AG09319 (cell line): ENCODE data around the gene TBX2.

Experiments
- DNase-seq: peaks from one replicate; pipeline ENCODE4 v3.0.0-alpha.2; 2010; ENCODE audit warnings: low read depth; ENCODE audit errors: extremely low read depth
- CTCF ChIP-seq: IDR thresholded peaks from 2 replicates; pipeline ENCODE4 v1.5.1; 2011; ENCODE audit warnings: low read depth, mild to moderate bottlenecking, inconsistent platforms, low read length, moderate library complexity

The TBX2 gene

GRCh38 chr17:61360318-61360943, 39.2 kb upstream of the TBX2 start:
- DNase-seq: no peak
- TF ChIP-seq CTCF: no peak

GRCh38 chr17:61361084-61361483, 38.6 kb upstream of the TBX2 start:
- no peak for TF ChIP-seq CTCF
- peak; percentile 39 for DNase-seq

GRCh38 chr17:61362396-61362795, 37.2 kb upstream of the TBX2 start:
- DNase-seq: no peak
- TF ChIP-seq CTCF: no peak

DNA sequence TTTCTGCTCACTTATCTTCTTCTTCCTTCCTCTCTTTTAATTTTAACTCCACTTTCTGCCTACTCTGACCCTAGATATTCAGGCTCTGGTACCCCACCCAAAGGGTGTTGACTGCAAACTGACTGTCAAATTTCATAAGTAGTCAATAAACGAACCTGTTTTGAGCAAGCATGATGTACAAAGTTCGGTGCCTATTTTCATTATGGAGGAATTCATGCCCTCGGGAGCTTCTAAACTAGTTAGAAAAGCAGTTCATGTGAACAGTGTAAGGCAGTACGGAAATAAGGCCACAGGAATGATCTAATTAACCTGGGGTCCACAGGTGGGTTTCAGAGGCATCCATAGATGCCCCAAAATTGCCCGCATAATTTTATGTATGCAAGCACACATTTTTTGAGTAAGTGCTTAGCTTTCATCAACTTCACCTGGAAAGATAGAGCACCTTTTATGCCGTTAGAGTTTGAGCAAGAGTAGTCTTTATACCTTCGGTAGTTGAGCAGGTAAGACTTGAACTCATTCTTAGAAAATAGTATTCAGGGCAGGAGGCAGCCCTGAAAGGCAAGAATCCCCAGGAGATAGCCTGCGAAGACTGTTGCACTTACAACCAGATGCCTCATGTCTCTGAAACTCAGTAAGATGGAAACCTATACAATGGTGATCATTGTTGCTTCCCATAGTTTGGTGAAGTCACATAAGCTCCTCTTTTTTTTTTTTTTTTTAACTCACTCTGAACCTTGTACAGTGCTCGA, 36.6 kb upstream of the TBX2 start:
- no peak for DNase-seq
- no peak for TF ChIP-seq CTCF

- no peak for DNase-seq
- TF ChIP-seq CTCF: no peak
Measured at GRCh38 chr17:61363601-61364462, 35.8 kb upstream of the TBX2 start.

DNA sequence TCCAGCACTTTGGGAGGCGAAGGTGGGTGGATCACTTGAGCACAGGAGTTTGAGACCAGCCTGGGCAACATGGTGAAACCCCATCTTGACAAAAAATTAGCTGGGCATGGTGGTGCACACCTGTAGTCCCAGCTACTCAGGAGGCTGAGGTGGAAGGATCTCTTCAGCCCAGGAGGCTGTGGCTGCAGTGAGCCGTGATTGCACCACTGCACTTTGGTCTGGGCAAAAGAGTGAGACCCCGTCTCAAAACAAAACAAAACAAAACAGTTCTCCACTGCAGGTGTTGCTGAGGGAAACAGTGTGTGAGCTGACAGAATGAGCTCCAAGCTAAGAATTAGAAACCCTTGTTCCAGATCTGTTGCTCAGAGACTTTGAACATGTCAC, 35.2 kb upstream of the TBX2 start:
- no peak for TF ChIP-seq CTCF
- no peak for DNase-seq
